CD8-positive, alpha-beta memory T cell (primary cell): ENCODE measurements around the gene TYRP1. TPM values are rescaled to one million over a fixed set of nuclear protein-coding genes. Genes with fewer than 3 reads are reported as not detected.
A peak's percentile ranks its signal among the peaks of the same experiment; 100 is the strongest.

Experiments
- CTCF ChIA-PET: fragments of 350-600 bp; sonication (Branson Sonifier 250); formaldehyde crosslinking; loops from one replicate; lab custom pipeline; 2021; ENCODE audit warnings: antibody characterized with exemption; lab: Charles Lee
- POLR2A ChIA-PET: fragments of 350-600 bp; sonication (Branson Sonifier 250); formaldehyde crosslinking; loops from one replicate; lab custom pipeline; 2021; ENCODE audit warnings: antibody characterized with exemption; lab: Charles Lee
- DNase-seq, 5 donors: peaks; one replicate each; pipeline versions ENCODE4 v3.0.0 to v3.0.0-alpha.2; 2020 to 2022; ENCODE audit warnings: mixed read lengths in 1 of 5
- H3K27ac ChIP-seq: one replicate; pipeline ENCODE4 v1.7.0; 2013; ENCODE audit warnings: low read depth, mild to moderate bottlenecking, low read length, moderate library complexity
- H3K27me3 ChIP-seq: 2 replicates; pipeline ENCODE4 v1.7.0; 2013; ENCODE audit warnings: low read length, mild to moderate bottlenecking; ENCODE audit not compliant: insufficient read depth, poor library complexity, severe bottlenecking
- H3K36me3 ChIP-seq: 2 replicates; pipeline ENCODE4 v1.7.0; 2013; ENCODE audit warnings: mild to moderate bottlenecking, low read length, moderate library complexity; ENCODE audit not compliant: insufficient read depth
- H3K4me1 ChIP-seq: 2 replicates; pipeline ENCODE4 v1.7.0; 2013; ENCODE audit warnings: mild to moderate bottlenecking, low read length, moderate library complexity; ENCODE audit not compliant: insufficient read depth
- H3K4me3 ChIP-seq: 2 replicates; pipeline ENCODE4 v1.7.0; 2013; ENCODE audit warnings: mild to moderate bottlenecking, low read length
- H3K9me3 ChIP-seq: 2 replicates; pipeline ENCODE4 v1.7.0; 2013; ENCODE audit warnings: mild to moderate bottlenecking, low read length
- H3K27ac Mint-ChIP-seq, 8 donors: one replicate each; pipeline ENCODE4 v1.8.0; 2020 to 2021; ENCODE audit warnings: mixed read lengths in 8 of 8, mild to moderate bottlenecking in 6 of 8, inconsistent platforms in 3 of 8, moderate library complexity in 3 of 8
- H3K27me3 Mint-ChIP-seq, 2 donors: one replicate each; pipeline ENCODE4 v1.8.0; 2020 to 2021; ENCODE audit warnings: mixed read lengths in 2 of 2, mild to moderate bottlenecking in 1 of 2, moderate library complexity in 1 of 2
- H3K36me3 Mint-ChIP-seq, 3 donors: one replicate each; pipeline ENCODE4 v1.8.0; 2020 to 2021; ENCODE audit warnings: mixed read lengths in 3 of 3, inconsistent platforms in 1 of 3, mild to moderate bottlenecking in 1 of 3
- H3K4me1 Mint-ChIP-seq, 3 donors: one replicate each; pipeline ENCODE4 v1.8.0; 2020 to 2021; ENCODE audit warnings: mixed read lengths in 3 of 3, inconsistent platforms in 1 of 3, mild to moderate bottlenecking in 1 of 3
- H3K4me3 Mint-ChIP-seq, 7 donors: one replicate each; pipeline ENCODE4 v1.8.0; 2020 to 2021; ENCODE audit warnings: mixed read lengths in 7 of 7, mild to moderate bottlenecking in 6 of 7, moderate library complexity in 4 of 7, inconsistent platforms in 2 of 7
- H3K9me3 Mint-ChIP-seq, 5 donors: one replicate each; pipeline ENCODE4 v1.8.0; 2020 to 2022; ENCODE audit warnings: mixed read lengths in 5 of 5, mild to moderate bottlenecking in 3 of 5, moderate library complexity in 2 of 5, inconsistent platforms in 1 of 5
- polyA plus RNA-seq: library from polyadenylated mRNA; unstranded; fragments of 300-500 nt; fragmentation: Illumina TruSeq; gene quantifications from one replicate; pipeline ENCODE4 v1.2.3, GENCODE V29; 2021
- total RNA-seq, 2 experiments: library from RNA; stranded (reverse); gene quantifications; one replicate each; pipeline ENCODE4 v1.2.3, GENCODE V29; 2021

TYRP1 gene
- total and polyA plus RNA-seq, 3 experiments from 2014 or later = not detected

GRCh38 chr9:12698266-12698665 lies 5.1 kb downstream of the TYRP1 start:
- ChIA-PET CTCF (no interaction called here), POLR2A (no interaction called here)
- Mint-ChIP-seq H3K4me3 (no peak overlapping the region), H3K27ac (no peak overlapping the region), H3K27me3 (no peaks in the 10 kb centered on the region), H3K9me3 (peaks cover 5 to 47% (median 11%) of the 10 kb centered on the region in 5 donors), H3K36me3 (no peaks in the 10 kb centered on the region), H3K4me1 (no peaks in the 10 kb centered on the region)
- H3K9me3 ChIP-seq = no peaks in the 10 kb centered on the region
- H3K4me3 ChIP-seq = no peak overlapping the region
- no peak for DNase-seq
- H3K36me3 ChIP-seq = no peaks in the 10 kb centered on the region
- no peaks in the 10 kb centered on the region for H3K4me1 ChIP-seq
- no peaks in the 10 kb centered on the region for H3K27me3 ChIP-seq
- no peak overlapping the region for H3K27ac ChIP-seq

GRCh38 chr9:12698986-12699385 lies 5.8 kb downstream of the TYRP1 start:
- Histone ChIP-seq H3K36me3 (no peaks in the 10 kb centered on the region), H3K27ac (no peak overlapping the region), H3K9me3 (no peaks in the 10 kb centered on the region), H3K4me3 (no peak overlapping the region), H3K4me1 (no peaks in the 10 kb centered on the region), H3K27me3 (no peaks in the 10 kb centered on the region)
- H3K27me3 Mint-ChIP-seq = no peaks in the 10 kb centered on the region
- no peak overlapping the region for H3K27ac Mint-ChIP-seq
- H3K36me3 Mint-ChIP-seq = no peaks in the 10 kb centered on the region
- H3K4me3 Mint-ChIP-seq = no peak overlapping the region
- peaks cover 5 to 45% (median 11%) of the 10 kb centered on the region in 5 donors for H3K9me3 Mint-ChIP-seq
- CTCF ChIA-PET = no interaction called here
- POLR2A ChIA-PET = no interaction called here
- H3K4me1 Mint-ChIP-seq = no peaks in the 10 kb centered on the region
- DNase-seq = no peak

- no peaks in the 10 kb centered on the region for H3K27me3 Mint-ChIP-seq
- no peaks in the 10 kb centered on the region for H3K36me3 Mint-ChIP-seq
- H3K27ac Mint-ChIP-seq = no peak overlapping the region
- DNase-seq = no peak
- peaks cover 5 to 45% (median 9%) of the 10 kb centered on the region in 5 donors for H3K9me3 Mint-ChIP-seq
- Histone ChIP-seq H3K4me3 (no peak overlapping the region), H3K27me3 (no peaks in the 10 kb centered on the region), H3K9me3 (no peaks in the 10 kb centered on the region), H3K4me1 (no peaks in the 10 kb centered on the region), H3K36me3 (no peaks in the 10 kb centered on the region), H3K27ac (no peak overlapping the region)
- no peaks in the 10 kb centered on the region for H3K4me1 Mint-ChIP-seq
- no peak overlapping the region for H3K4me3 Mint-ChIP-seq
- CTCF ChIA-PET = no interaction called here
- POLR2A ChIA-PET = no interaction called here
Observed at GRCh38 chr9:12699529-12699928, 6.3 kb downstream of the TYRP1 start.

GRCh38 chr9:12701126-12701525 lies 7.9 kb downstream of the TYRP1 start:
- POLR2A ChIA-PET = no interaction called here
- Histone ChIP-seq H3K4me3 (no peak overlapping the region), H3K27ac (no peak overlapping the region), H3K27me3 (no peaks in the 10 kb centered on the region), H3K9me3 (no peaks in the 10 kb centered on the region), H3K4me1 (no peaks in the 10 kb centered on the region), H3K36me3 (no peaks in the 10 kb centered on the region)
- Mint-ChIP-seq H3K4me1 (no peaks in the 10 kb centered on the region), H3K27ac (no peak overlapping the region), H3K9me3 (peaks cover 5 to 39% (median 9%) of the 10 kb centered on the region in 5 donors), H3K27me3 (no peaks in the 10 kb centered on the region), H3K4me3 (no peak overlapping the region), H3K36me3 (no peaks in the 10 kb centered on the region)
- CTCF ChIA-PET = no interaction called here
- DNase-seq = no peak

- Histone ChIP-seq H3K27me3 (no peaks in the 10 kb centered on the region), H3K9me3 (no peaks in the 10 kb centered on the region), H3K4me1 (no peaks in the 10 kb centered on the region), H3K4me3 (no peak overlapping the region), H3K27ac (no peak overlapping the region), H3K36me3 (no peaks in the 10 kb centered on the region)
- POLR2A ChIA-PET = no interaction called here
- H3K4me3 Mint-ChIP-seq = no peak overlapping the region
- CTCF ChIA-PET = no interaction called here
- H3K4me1 Mint-ChIP-seq = no peaks in the 10 kb centered on the region
- H3K27ac Mint-ChIP-seq = no peak overlapping the region
- H3K27me3 Mint-ChIP-seq = no peaks in the 10 kb centered on the region
- H3K9me3 Mint-ChIP-seq = peaks cover 5 to 31% (median 11%) of the 10 kb centered on the region in 5 donors
- peaks cover 0 to under 1% (median 0%) of the 10 kb centered on the region in 3 donors for H3K36me3 Mint-ChIP-seq
- no peak for DNase-seq
Observed at GRCh38 chr9:12702160-12702758, 9.1 kb downstream of the TYRP1 start.

GRCh38 chr9:12703996-12704395 lies 10.8 kb downstream of the TYRP1 start:
- Mint-ChIP-seq H3K27ac (no peak overlapping the region), H3K4me3 (no peak overlapping the region), H3K27me3 (no peaks in the 10 kb centered on the region), H3K36me3 (peaks cover 0 to 2% (median 0%) of the 10 kb centered on the region in 3 donors), H3K9me3 (peaks cover 8 to 26% (median 12%) of the 10 kb centered on the region in 5 donors), H3K4me1 (no peaks in the 10 kb centered on the region)
- no peak for DNase-seq
- ChIA-PET CTCF (no interaction called here), POLR2A (no interaction called here)
- Histone ChIP-seq H3K4me1 (no peaks in the 10 kb centered on the region), H3K9me3 (no peaks in the 10 kb centered on the region), H3K4me3 (no peak overlapping the region), H3K27me3 (no peaks in the 10 kb centered on the region), H3K27ac (no peak overlapping the region), H3K36me3 (no peaks in the 10 kb centered on the region)

- no peak overlapping the region for H3K27ac ChIP-seq
- H3K27me3 ChIP-seq = no peaks in the 10 kb centered on the region
- ChIA-PET CTCF (no interaction called here), POLR2A (no interaction called here)
- Mint-ChIP-seq H3K27me3 (no peaks in the 10 kb centered on the region), H3K27ac (peak overlapping the region in 1 of 8 donors; percentile 46), H3K36me3 (peaks cover 0 to 2% (median 0%) of the 10 kb centered on the region in 3 donors), H3K9me3 (peaks cover 6 to 30% (median 8%) of the 10 kb centered on the region in 5 donors), H3K4me3 (no peak overlapping the region), H3K4me1 (no peaks in the 10 kb centered on the region)
- no peak for DNase-seq
- H3K4me3 ChIP-seq = no peak overlapping the region
- H3K36me3 ChIP-seq = no peaks in the 10 kb centered on the region
- no peaks in the 10 kb centered on the region for H3K9me3 ChIP-seq
- no peaks in the 10 kb centered on the region for H3K4me1 ChIP-seq
Observed at GRCh38 chr9:12705738-12706391, 12.7 kb downstream of the TYRP1 start.

- no peak for DNase-seq
- CTCF ChIA-PET = no interaction called here
- H3K4me3 Mint-ChIP-seq = no peak overlapping the region
- no peak overlapping the region for H3K4me3 ChIP-seq
- no peaks in the 10 kb centered on the region for H3K4me1 ChIP-seq
- peaks cover 4 to 36% (median 6%) of the 10 kb centered on the region in 5 donors for H3K9me3 Mint-ChIP-seq
- H3K27ac ChIP-seq = no peak overlapping the region
- peaks cover 0 to 2% (median 0%) of the 10 kb centered on the region in 3 donors for H3K36me3 Mint-ChIP-seq
- H3K27ac Mint-ChIP-seq = no peak overlapping the region
- H3K27me3 ChIP-seq = no peaks in the 10 kb centered on the region
- no peaks in the 10 kb centered on the region for H3K36me3 ChIP-seq
- POLR2A ChIA-PET = no interaction called here
- no peaks in the 10 kb centered on the region for H3K27me3 Mint-ChIP-seq
- H3K4me1 Mint-ChIP-seq = no peaks in the 10 kb centered on the region
- no peaks in the 10 kb centered on the region for H3K9me3 ChIP-seq
Observed at GRCh38 chr9:12708562-12709298, 15.5 kb downstream of the TYRP1 start.
